Fibroblast of lung (primary cell): ENCODE results near the gene HTRA2. TPM values are rescaled to one million over a fixed set of nuclear protein-coding genes. Genes with fewer than 3 reads are reported as not detected.

Source experiments
- DNase-seq, 2 donors: peaks; one replicate each; pipeline versions ENCODE4 v3.0.0 to v3.0.0-alpha.2; 2010; ENCODE audit warnings: low read depth in 2 of 2
- H2AFZ ChIP-seq: 2 replicates; pipeline ENCODE4 v1.5.1; 2012; ENCODE audit warnings: low read length, control low read depth, inconsistent platforms
- H3K27ac ChIP-seq: 2 replicates; pipeline ENCODE4 v1.5.1; 2011; ENCODE audit warnings: low read length, control low read depth; ENCODE audit not compliant: insufficient read depth
- H3K27me3 ChIP-seq: 2 replicates; pipeline ENCODE4 v1.5.1; 2011; ENCODE audit warnings: mild to moderate bottlenecking, low read length; ENCODE audit not compliant: control insufficient read depth, insufficient read depth
- H3K36me3 ChIP-seq: 2 replicates; pipeline ENCODE4 v1.5.1; 2011; ENCODE audit warnings: low read length; ENCODE audit not compliant: control insufficient read depth, insufficient read depth
- H3K4me1 ChIP-seq: 2 replicates; pipeline ENCODE4 v1.5.1; 2011; ENCODE audit warnings: low read length; ENCODE audit not compliant: control insufficient read depth, insufficient read depth; ENCODE audit errors: extremely low read depth
- H3K4me2 ChIP-seq: 2 replicates; pipeline ENCODE4 v1.5.1; 2011; ENCODE audit warnings: low read length, control low read depth; ENCODE audit not compliant: insufficient read depth; ENCODE audit errors: extremely low read depth
- H3K4me3 ChIP-seq, 4 experiments: fragments of 200-600 bp in 1 of 4; sonication (generic) in 1 of 4; replicated peaks in 1 of 4; 2 replicates each; pipeline ENCODE4 v1.5.1; 2011 to 2016; ENCODE audit warnings: low read length in 4 of 4, low read depth in 3 of 4, mild to moderate bottlenecking in 3 of 4, control low read depth in 2 of 4, inconsistent platforms in 1 of 4, mixed read lengths in 1 of 4; ENCODE audit not compliant: insufficient read depth in 1 of 4; ENCODE audit errors: control extremely low read depth in 1 of 4
- H3K79me2 ChIP-seq: 2 replicates; pipeline ENCODE4 v1.5.1; 2012; ENCODE audit warnings: mild to moderate bottlenecking, low read length, inconsistent platforms; ENCODE audit not compliant: control insufficient read depth, insufficient read depth
- H3K9ac ChIP-seq: 2 replicates; pipeline ENCODE4 v1.5.1; 2011; ENCODE audit warnings: mild to moderate bottlenecking, low read length, control low read depth; ENCODE audit not compliant: insufficient read depth
- H3K9me3 ChIP-seq: 2 replicates; pipeline ENCODE4 v1.5.1; 2012; ENCODE audit warnings: low read depth, low read length; ENCODE audit not compliant: control insufficient read depth, insufficient read depth
- H4K20me1 ChIP-seq: 2 replicates; pipeline ENCODE4 v1.5.1; 2011; ENCODE audit warnings: low read length; ENCODE audit not compliant: control insufficient read depth, insufficient read depth; ENCODE audit errors: extremely low read depth
- CTCF ChIP-seq, 2 donors: IDR thresholded peaks in 1 of 2; conservative IDR thresholded peaks in 1 of 2; 1 replicate in 1 of 2; 2 replicates in 1 of 2; pipeline ENCODE4 v1.5.1; 2011 to 2012; ENCODE audit warnings: low read length in 2 of 2, control low read depth in 1 of 2, inconsistent platforms in 1 of 2, low read depth in 1 of 2, mild to moderate bottlenecking in 1 of 2
- EZH2 ChIP-seq: IDR thresholded peaks from 2 replicates; pipeline ENCODE4 v1.5.1; 2012; ENCODE audit warnings: low read length, control low read depth, mild to moderate bottlenecking; ENCODE audit errors: missing control alignments
- polyA plus RNA-seq, 2 donors: library from polyadenylated mRNA; depleted of rRNA in 1 of 2; stranded (reverse) in 1 of 2; unstranded in 1 of 2; fragments of >200 nt; gene quantifications; 2 replicates each; pipeline ENCODE4 v1.2.1, GENCODE V29; 2011 to 2012; ENCODE audit warnings: missing spikeins in 1 of 2
- total RNA-seq: library from RNA; depleted of rRNA; stranded (reverse); fragments of >200 nt; gene quantifications from 2 replicates; pipeline ENCODE4 v1.2.1, GENCODE V29; 2014

The HTRA2 gene
- total and polyA plus RNA-seq, 2 donors (not counting 1 experiment from before 2014, with no cell fraction given): 18.8 to 45.7 TPM

GRCh38 chr2:74578408-74578807 lies 48.7 kb downstream of the HTRA2 start:
- no peaks in the 10 kb centered on the region for H3K36me3 ChIP-seq
- no peaks in the 10 kb centered on the region for H3K9me3 ChIP-seq
- no peaks in the 10 kb centered on the region for H3K79me2 ChIP-seq
- H4K20me1 ChIP-seq: no peaks in the 10 kb centered on the region
- peaks cover 12% of the 10 kb centered on the region for H3K4me1 ChIP-seq
- no peak overlapping the region for H3K27ac ChIP-seq
- H3K27me3 ChIP-seq: no peaks in the 10 kb centered on the region
- no peak for DNase-seq
- no peak overlapping the region for H3K9ac ChIP-seq
- no peak overlapping the region for H2AFZ ChIP-seq
- no peak overlapping the region for H3K4me3 ChIP-seq
- TF ChIP-seq EZH2 (no peak), CTCF (conservative IDR thresholded peaks at IDR 0.05 in 1 of 2, IDR thresholded peaks at IDR 0.05 in 1 of 2; ENCODE audit: low read depth in 1 of 2, low read length in 2 of 2) (no peak)
- no peak overlapping the region for H3K4me2 ChIP-seq

GRCh38 chr2:74581463-74581862 lies 51.7 kb downstream of the HTRA2 start:
- no peak overlapping the region for H2AFZ ChIP-seq
- H3K36me3 ChIP-seq: no peaks in the 10 kb centered on the region
- TF ChIP-seq EZH2: no peak
- no peak for TF ChIP-seq CTCF (conservative IDR thresholded peaks at IDR 0.05 in 1 of 2, IDR thresholded peaks at IDR 0.05 in 1 of 2; ENCODE audit: low read depth in 1 of 2, low read length in 2 of 2)
- no peaks in the 10 kb centered on the region for H3K27me3 ChIP-seq
- no peak for DNase-seq
- no peak overlapping the region for H3K9ac ChIP-seq
- H4K20me1 ChIP-seq: no peaks in the 10 kb centered on the region
- no peaks in the 10 kb centered on the region for H3K9me3 ChIP-seq
- peaks cover 9% of the 10 kb centered on the region for H3K4me1 ChIP-seq
- no peak overlapping the region for H3K4me3 ChIP-seq
- no peak overlapping the region for H3K4me2 ChIP-seq
- no peak overlapping the region for H3K27ac ChIP-seq
- H3K79me2 ChIP-seq: no peaks in the 10 kb centered on the region

- no peak overlapping the region for H3K4me3 ChIP-seq
- H2AFZ ChIP-seq: no peak overlapping the region
- H3K9ac ChIP-seq: no peak overlapping the region
- no peak overlapping the region for H3K27ac ChIP-seq
- no peaks in the 10 kb centered on the region for H3K36me3 ChIP-seq
- no peaks in the 10 kb centered on the region for H3K27me3 ChIP-seq
- DNase-seq: no peak
- H3K4me2 ChIP-seq: no peak overlapping the region
- H3K79me2 ChIP-seq: no peaks in the 10 kb centered on the region
- H3K4me1 ChIP-seq: peaks cover 6% of the 10 kb centered on the region
- no peaks in the 10 kb centered on the region for H4K20me1 ChIP-seq
- TF ChIP-seq EZH2: no peak
- no peak for TF ChIP-seq CTCF (conservative IDR thresholded peaks at IDR 0.05 in 1 of 2, IDR thresholded peaks at IDR 0.05 in 1 of 2; ENCODE audit: low read depth in 1 of 2, low read length in 2 of 2)
- H3K9me3 ChIP-seq: no peaks in the 10 kb centered on the region
These were observed 52.5 kb downstream of the HTRA2 start for GRCh38 chr2:74582184-74582583.

Other genes starting within 250 kb of the HTRA2 start
- gene SLC4A5, start 186.5 kb upstream of the HTRA2 start, total RNA-seq: under 0.01 and 0.17 TPM in 2 replicates
- gene SLC4A5, start 186.5 kb upstream of the HTRA2 start, polyA plus RNA-seq: 0.12 and 0.19 TPM in 2 replicates
- gene DCTN1, start 149.6 kb upstream of the HTRA2 start, total RNA-seq: 157 and 228 TPM in 2 replicates
- gene DCTN1, start 149.6 kb upstream of the HTRA2 start, polyA plus RNA-seq: 133 and 193 TPM in 2 replicates
- gene C2orf81, start 108.3 kb upstream of the HTRA2 start, total RNA-seq: 0.77 and 1.5 TPM in 2 replicates
- 0.25 and 0.37 TPM in 2 replicates for gene C2orf81, start 108.3 kb upstream of the HTRA2 start, polyA plus RNA-seq
- 23.9 and 27.1 TPM in 2 replicates for gene WDR54, start 108.2 kb upstream of the HTRA2 start, total RNA-seq
- gene WDR54, start 108.2 kb upstream of the HTRA2 start, polyA plus RNA-seq: 24.3 and 34.0 TPM in 2 replicates
- gene RTKN, start 88.0 kb upstream of the HTRA2 start, total RNA-seq: 11.8 and 16.0 TPM in 2 replicates
- 8.3 and 10.0 TPM in 2 replicates for gene RTKN, start 88.0 kb upstream of the HTRA2 start, polyA plus RNA-seq
- 13.0 and 14.9 TPM in 2 replicates for gene INO80B, start 74.8 kb upstream of the HTRA2 start, total RNA-seq
- 6.9 TPM in 2 replicates for gene INO80B, start 74.8 kb upstream of the HTRA2 start, polyA plus RNA-seq
- gene WBP1, start 71.5 kb upstream of the HTRA2 start, total RNA-seq: 48.8 and 78.1 TPM in 2 replicates
- 43.8 and 45.8 TPM in 2 replicates for gene WBP1, start 71.5 kb upstream of the HTRA2 start, polyA plus RNA-seq
- gene MOGS, start 64.6 kb upstream of the HTRA2 start, total RNA-seq: 49.1 and 56.0 TPM in 2 replicates
- gene MOGS, start 64.6 kb upstream of the HTRA2 start, polyA plus RNA-seq: 37.1 and 39.5 TPM in 2 replicates
- 38.0 and 45.4 TPM in 2 replicates for gene MRPL53, start 57.3 kb upstream of the HTRA2 start, total RNA-seq
- 30.1 and 33.9 TPM in 2 replicates for gene MRPL53, start 57.3 kb upstream of the HTRA2 start, polyA plus RNA-seq
- 18.5 and 21.3 TPM in 2 replicates for gene CCDC142, start 46.9 kb upstream of the HTRA2 start, total RNA-seq
- gene CCDC142, start 46.9 kb upstream of the HTRA2 start, polyA plus RNA-seq: 3.8 and 5.3 TPM in 2 replicates
- 7.7 and 10.7 TPM in 2 replicates for gene TTC31, start 46.9 kb upstream of the HTRA2 start, total RNA-seq
- 11.8 and 12.7 TPM in 2 replicates for gene TTC31, start 46.9 kb upstream of the HTRA2 start, polyA plus RNA-seq
- 1.5 and 3.0 TPM in 2 replicates for gene LBX2, start 30.3 kb upstream of the HTRA2 start, total RNA-seq
- gene LBX2, start 30.3 kb upstream of the HTRA2 start, polyA plus RNA-seq: 0.52 and 0.69 TPM in 2 replicates
- 31.3 and 35.5 TPM in 2 replicates for gene PCGF1, start 22.2 kb upstream of the HTRA2 start, total RNA-seq
- gene PCGF1, start 22.2 kb upstream of the HTRA2 start, polyA plus RNA-seq: 23.8 and 25.4 TPM in 2 replicates
- gene TLX2, start 15.5 kb upstream of the HTRA2 start, total RNA-seq: under 0.01 TPM in 1 of 2 replicates, not detected in the other
- not detected in 2 replicates for gene TLX2, start 15.5 kb upstream of the HTRA2 start, polyA plus RNA-seq
- not detected in 2 replicates for gene DQX1, start 3.7 kb upstream of the HTRA2 start, total RNA-seq
- not detected in 2 replicates for gene DQX1, start 3.7 kb upstream of the HTRA2 start, polyA plus RNA-seq
- 70.4 and 73.7 TPM in 2 replicates for gene AUP1, start 227 bp upstream of the HTRA2 start, total RNA-seq
- gene AUP1, start 227 bp upstream of the HTRA2 start, polyA plus RNA-seq: 54.0 and 81.3 TPM in 2 replicates
- 12.6 and 26.4 TPM in 2 replicates for gene LOXL3, start 24.0 kb downstream of the HTRA2 start, total RNA-seq
- gene LOXL3, start 24.0 kb downstream of the HTRA2 start, polyA plus RNA-seq: 13.7 and 20.6 TPM in 2 replicates
- 25.7 and 31.7 TPM in 2 replicates for gene DOK1, start 24.8 kb downstream of the HTRA2 start, total RNA-seq
- gene DOK1, start 24.8 kb downstream of the HTRA2 start, polyA plus RNA-seq: 11.4 and 12.6 TPM in 2 replicates
- not detected in 2 replicates for gene M1AP, start 118.4 kb downstream of the HTRA2 start, total RNA-seq
- 0.07 TPM in 1 of 2 replicates, not detected in the other for gene M1AP, start 118.4 kb downstream of the HTRA2 start, polyA plus RNA-seq
- 5.1 and 9.4 TPM in 2 replicates for gene SEMA4F, start 124.3 kb downstream of the HTRA2 start, total RNA-seq
- 5.9 and 7.3 TPM in 2 replicates for gene SEMA4F, start 124.3 kb downstream of the HTRA2 start, polyA plus RNA-seq